Ishikawa (cell line): Measurements from ENCODE around the gene TADA1.

ENCODE experiments used
- CEBPB ChIP-seq: IDR thresholded peaks from 2 replicates; pipeline ENCODE4 v1.6.1; 2012
- CREB1 ChIP-seq: IDR thresholded peaks from 2 replicates; pipeline ENCODE4 v1.6.1; 2012; ENCODE audit warnings: low read depth
- EGR1 ChIP-seq: IDR thresholded peaks from 2 replicates; pipeline ENCODE4 v1.6.1; 2012
- EP300 ChIP-seq: IDR thresholded peaks from 2 replicates; pipeline ENCODE4 v1.6.1; 2012; ENCODE audit warnings: borderline replicate concordance
- FOXM1 ChIP-seq: IDR thresholded peaks from 2 replicates; pipeline ENCODE4 v1.6.1; 2012; ENCODE audit warnings: low read depth, borderline replicate concordance
- MAX ChIP-seq: IDR thresholded peaks from 2 replicates; pipeline ENCODE4 v1.6.1; 2012
- NFIC ChIP-seq: IDR thresholded peaks from 2 replicates; pipeline ENCODE4 v1.6.1; 2012
- RAD21 ChIP-seq: IDR thresholded peaks from 2 replicates; pipeline ENCODE4 v1.6.1; 2012; ENCODE audit warnings: low read depth
- REST ChIP-seq: IDR thresholded peaks from 2 replicates; pipeline ENCODE4 v1.6.1; 2012; ENCODE audit warnings: low read depth, mild to moderate bottlenecking
- TAF1 ChIP-seq: IDR thresholded peaks from 2 replicates; pipeline ENCODE4 v1.6.1; 2012; ENCODE audit warnings: low read depth, mild to moderate bottlenecking
- TCF12 ChIP-seq: IDR thresholded peaks from 2 replicates; pipeline ENCODE4 v1.6.1; 2012; ENCODE audit warnings: low read depth
- TEAD4 ChIP-seq: IDR thresholded peaks from 2 replicates; pipeline ENCODE4 v1.6.1; 2012
- USF1 ChIP-seq: IDR thresholded peaks from 2 replicates; pipeline ENCODE4 v1.6.1; 2012
- YY1 ChIP-seq: IDR thresholded peaks from 2 replicates; pipeline ENCODE4 v1.6.1; 2012; ENCODE audit warnings: low read depth
- ZBTB7A ChIP-seq: IDR thresholded peaks from 2 replicates; pipeline ENCODE4 v1.6.1; 2012; ENCODE audit warnings: low read depth

TADA1 gene

GRCh38 chr1:166839600-166840308, 36.3 kb downstream of the TADA1 start:
- TF ChIP-seq CEBPB (no peak), FOXM1 (no peak), NFIC (no peak), CREB1 (no peak), ZBTB7A (no peak), YY1 (0 out of 2 replicates have a peak, but pooled peaks have one; percentile 36), TCF12 (no peak), MAX (0 out of 2 replicates have a peak, but pooled peaks have one; percentile 25), EP300 (no peak), EGR1 (no peak), TAF1 (0 out of 2 replicates have a peak, but pooled peaks have one; percentile 2), USF1 (no peak), RAD21 (no peak), TEAD4 (no peak), REST (no peak)

GRCh38 chr1:166838766-166839599, 37.1 kb downstream of the TADA1 start, which contains the start of gene POGK:
TSS of gene POGK (plus strand) at chr1:166839475. CDS start at chr1:166840957, 1,482 bp downstream.
- no peak for TF ChIP-seq EP300
- TF ChIP-seq CEBPB: no peak
- peak; percentile 62 for TF ChIP-seq TAF1
- TF ChIP-seq YY1: no peak
- TF ChIP-seq RAD21: no peak
- TF ChIP-seq REST: no peak
- TF ChIP-seq FOXM1: no peak
- TF ChIP-seq CREB1: no peak
- TF ChIP-seq EGR1: no peak
- TF ChIP-seq USF1: peak; percentile 93
- TF ChIP-seq TCF12: 0 out of 2 replicates have a peak, but pooled peaks have one; percentile 54
- 0 out of 2 replicates have a peak, but pooled peaks have one; percentile 19 for TF ChIP-seq NFIC
- peak; percentile 99 for TF ChIP-seq MAX
- TF ChIP-seq TEAD4: no peak
- no peak for TF ChIP-seq ZBTB7A

- TF ChIP-seq EP300 (no peak), TCF12 (no peak), CEBPB (no peak), TAF1 (no peak), FOXM1 (no peak), EGR1 (no peak), MAX (no peak), CREB1 (no peak), ZBTB7A (no peak), YY1 (no peak), NFIC (no peak), REST (no peak), USF1 (no peak), RAD21 (no peak), TEAD4 (no peak)
Observed at GRCh38 chr1:166836733-166837132, 39.3 kb downstream of the TADA1 start.
